Stimulated activated CD8-positive, alpha-beta memory T cell treated with anti-CD3 and anti-CD28 coated beads, Interleukin-15, amount 100 ng/mL, for 4 hours (primary cell): ENCODE results near the gene TXNRD1.

Source experiments
- DNase-seq, 2 donors: peaks; one replicate each; pipeline ENCODE4 v3.0.0-alpha.2; 2020; ENCODE audit warnings: low read depth in 2 of 2

Gene TXNRD1

GRCh38 chr12:104350211-104351056 lies 134.9 kb downstream of the TXNRD1 start:
- no peak for DNase-seq

GRCh38 chr12:104351057-104351983 lies 135.7 kb downstream of the TXNRD1 start:
- DNase-seq: no peak

- DNase-seq: no peak
Measured at GRCh38 chr12:104352106-104352713, 136.6 kb downstream of the TXNRD1 start.

- no peak for DNase-seq
Measured at GRCh38 chr12:104353012-104353981, 137.7 kb downstream of the TXNRD1 start.

- DNase-seq: no peak
Measured at GRCh38 chr12:104354167-104354867, 138.7 kb downstream of the TXNRD1 start.

- DNase-seq: no peak
Measured at GRCh38 chr12:104354868-104355570, 139.4 kb downstream of the TXNRD1 start.

GRCh38 chr12:104355630-104356029 lies 140.1 kb downstream of the TXNRD1 start:
- DNase-seq: no peak

- DNase-seq: no peak
Measured at GRCh38 chr12:104356231-104357115, 140.9 kb downstream of the TXNRD1 start.

GRCh38 chr12:104357421-104357952 lies 141.9 kb downstream of the TXNRD1 start:
- DNase-seq: no peak

GRCh38 chr12:104358353-104359003 lies 142.9 kb downstream of the TXNRD1 start:
- peak; percentile 18 to 38 for DNase-seq

GRCh38 chr12:104359216-104359615 lies 143.6 kb downstream of the TXNRD1 start:
- DNase-seq: no peak

GRCh38 chr12:104360157-104360556 lies 144.6 kb downstream of the TXNRD1 start:
- no peak for DNase-seq

- no peak for DNase-seq
Measured at GRCh38 chr12:104360983-104361707, 145.6 kb downstream of the TXNRD1 start.

- DNase-seq: no peak
Measured at GRCh38 chr12:104365921-104366410, 150.4 kb downstream of the TXNRD1 start.

- DNase-seq: no peak
Measured at GRCh38 chr12:104369708-104370107, 154.1 kb downstream of the TXNRD1 start.

GRCh38 chr12:104371043-104371870 lies 155.7 kb downstream of the TXNRD1 start:
- no peak for DNase-seq
